Neural progenitor cell (in vitro differentiated cells): Measurements from ENCODE around the gene WNT9A.
"Not testable (repeated sequence)": the region's sequence is repeated elsewhere in the genome, so short reads cannot be mapped to it uniquely, and the experiment has no call there.

ENCODE experiments used
- CTCF ChIP-seq: fragments of 200-600 bp; sonication (generic); IDR thresholded peaks from 2 replicates; pipeline ENCODE4 v1.5.1; 2017; ENCODE audit warnings: antibody characterized with exemption, mild to moderate bottlenecking
- EZH2 ChIP-seq: fragments of 200-600 bp; sonication (generic); IDR thresholded peaks from 2 replicates; pipeline ENCODE4 v1.6.1; 2017; ENCODE audit warnings: antibody characterized with exemption, mild to moderate bottlenecking, moderate library complexity
- EZH2phosphoT487 ChIP-seq: fragments of 200-600 bp; sonication (generic); IDR thresholded peaks from 2 replicates; pipeline ENCODE4 v1.6.1; 2017; ENCODE audit warnings: antibody characterized with exemption

- not testable (repeated sequence) for TF ChIP-seq CTCF, EZH2, EZH2phosphoT487
These were observed 26.1 kb upstream of the WNT9A start for GRCh38 chr1:227973724-227974288.
